HG03097 (cell line): Measurements from ENCODE around the gene UBA52.
"Not testable (repeated sequence)": the region's sequence is repeated elsewhere in the genome, so short reads cannot be mapped to it uniquely, and the experiment has no call there.

ENCODE experiments used
- ATAC-seq: cut with Tn5 transposase; IDR thresholded peaks from one replicate; pipeline ENCODE4 v1.9.1; 2021; ENCODE audit not compliant: unreplicated experiment, low FRiP score

UBA52 gene

DNA sequence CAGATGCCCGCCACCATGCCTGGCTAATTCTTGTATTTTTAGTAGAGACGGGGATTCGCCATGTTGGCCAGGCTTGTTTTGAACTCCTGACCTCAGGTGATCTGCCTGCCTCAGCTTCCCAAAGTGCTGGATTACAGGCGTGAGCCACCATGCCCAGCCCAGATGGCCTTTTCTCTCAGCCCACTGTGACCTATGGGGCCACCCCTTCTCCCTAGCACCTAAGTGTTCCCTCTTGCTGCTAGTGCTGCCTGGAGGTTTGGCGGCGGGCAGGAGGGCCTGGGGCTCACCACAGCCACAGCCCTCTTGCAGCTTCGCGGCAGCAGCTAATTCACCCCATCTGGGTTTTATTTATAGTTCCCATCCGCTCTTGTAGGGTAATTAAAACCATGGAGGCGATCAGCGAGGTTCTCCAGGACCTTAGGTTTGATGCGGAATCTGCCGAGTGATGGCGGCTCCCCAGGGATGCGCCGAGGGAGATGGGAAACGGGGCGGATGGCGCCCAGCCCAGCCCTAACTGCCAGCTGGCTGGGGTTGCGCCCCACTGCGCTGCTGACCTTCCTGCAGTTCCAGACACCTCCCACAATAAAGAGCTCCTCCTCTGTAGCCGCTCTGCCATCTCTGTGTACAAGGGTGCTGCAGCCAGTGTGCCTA lies 20.2 kb downstream of the UBA52 start:
- ATAC-seq = no peak

DNA sequence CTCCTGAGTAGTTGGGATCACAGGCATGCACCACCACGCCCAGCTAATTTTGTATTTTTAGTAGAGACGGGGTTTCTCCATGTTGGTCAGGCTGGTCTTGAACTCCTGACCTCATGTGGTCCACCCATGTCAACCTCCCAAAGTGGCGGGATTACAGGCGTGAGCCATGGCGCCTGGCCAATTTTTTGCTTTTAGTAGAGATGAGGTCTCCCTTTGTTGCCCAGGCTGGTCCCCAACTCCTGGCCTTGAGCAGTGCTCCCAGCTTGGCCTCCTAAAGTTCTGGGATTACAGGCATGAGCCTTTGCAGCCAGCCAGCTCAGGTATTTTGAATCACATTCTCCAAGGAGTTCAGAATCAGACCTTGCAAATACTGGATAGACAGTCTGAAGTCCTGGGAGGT lies 21.1 kb downstream of the UBA52 start:
- not testable (repeated sequence) for ATAC-seq

DNA sequence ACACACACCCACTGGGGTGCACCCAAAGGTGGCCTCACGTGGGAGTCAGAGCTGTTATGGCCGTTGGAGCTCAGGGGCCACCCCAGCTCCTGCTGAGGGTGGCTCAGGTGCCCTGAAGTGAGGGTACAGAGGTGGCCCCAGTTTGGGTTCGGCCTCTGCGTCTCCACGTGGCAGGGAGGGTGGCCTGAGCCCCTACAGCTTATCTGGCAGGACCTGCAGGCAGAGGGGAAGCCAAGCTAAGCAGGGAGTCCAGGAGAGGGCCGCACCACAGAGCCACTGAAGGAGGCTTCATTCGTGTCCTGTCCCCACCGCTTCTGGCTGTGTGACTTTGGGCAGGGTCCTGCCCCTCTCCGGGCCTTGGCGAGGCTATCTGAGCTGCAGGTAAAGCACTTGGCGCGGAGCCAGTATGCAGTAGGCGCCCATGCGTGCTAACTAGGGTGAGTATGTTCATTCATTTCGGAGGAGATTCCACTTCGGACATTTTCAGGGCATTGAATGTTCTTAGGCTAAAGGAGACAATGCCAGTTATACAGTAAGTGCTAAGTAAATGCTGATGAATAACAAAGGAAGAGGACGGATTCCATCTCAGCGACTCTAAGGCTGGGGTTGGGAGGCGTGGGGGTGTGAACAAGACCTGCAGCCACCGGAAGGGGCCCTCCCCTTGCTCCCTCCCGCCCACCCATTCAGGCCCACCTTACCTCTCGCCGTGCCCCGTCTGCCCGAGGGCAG lies 21.9 kb downstream of the UBA52 start:
- no peak for ATAC-seq

DNA sequence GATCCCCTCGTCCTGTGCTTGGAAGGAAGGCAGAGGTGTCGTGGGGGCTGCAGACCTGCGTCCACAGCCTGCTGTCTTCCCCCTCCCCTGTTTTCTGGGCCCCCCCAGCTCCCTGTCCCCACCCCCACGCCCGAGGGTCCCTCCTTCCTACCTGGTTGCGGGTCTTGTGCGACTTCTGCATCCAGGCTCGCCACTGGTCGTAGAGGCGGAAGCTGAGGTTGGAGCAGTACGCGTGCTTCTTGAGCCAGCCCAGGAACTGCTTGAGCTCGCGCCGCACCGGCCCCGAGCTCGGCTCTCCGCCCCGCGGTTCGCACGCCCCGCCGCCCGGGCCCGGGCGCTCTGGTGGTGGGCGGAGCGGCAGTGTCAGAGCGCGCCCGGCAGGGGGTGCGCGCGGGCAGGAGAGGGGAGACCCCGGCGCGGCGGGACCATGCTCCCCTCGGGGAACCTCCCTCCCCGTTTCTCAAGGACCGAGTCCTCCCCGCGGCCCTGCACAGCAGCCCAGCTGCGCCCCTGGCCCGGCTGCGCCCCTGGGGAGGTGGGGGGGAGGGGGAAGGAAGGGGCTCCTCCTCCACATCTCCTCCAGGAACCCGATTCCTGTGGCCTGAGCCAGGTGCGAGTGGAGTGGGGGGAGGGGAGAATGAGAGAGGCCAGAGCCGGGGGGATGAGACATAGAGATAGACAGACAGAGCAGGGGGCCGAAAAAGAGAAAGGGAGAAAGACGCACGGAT lies 22.6 kb downstream of the UBA52 start:
- ATAC-seq = no peak

DNA sequence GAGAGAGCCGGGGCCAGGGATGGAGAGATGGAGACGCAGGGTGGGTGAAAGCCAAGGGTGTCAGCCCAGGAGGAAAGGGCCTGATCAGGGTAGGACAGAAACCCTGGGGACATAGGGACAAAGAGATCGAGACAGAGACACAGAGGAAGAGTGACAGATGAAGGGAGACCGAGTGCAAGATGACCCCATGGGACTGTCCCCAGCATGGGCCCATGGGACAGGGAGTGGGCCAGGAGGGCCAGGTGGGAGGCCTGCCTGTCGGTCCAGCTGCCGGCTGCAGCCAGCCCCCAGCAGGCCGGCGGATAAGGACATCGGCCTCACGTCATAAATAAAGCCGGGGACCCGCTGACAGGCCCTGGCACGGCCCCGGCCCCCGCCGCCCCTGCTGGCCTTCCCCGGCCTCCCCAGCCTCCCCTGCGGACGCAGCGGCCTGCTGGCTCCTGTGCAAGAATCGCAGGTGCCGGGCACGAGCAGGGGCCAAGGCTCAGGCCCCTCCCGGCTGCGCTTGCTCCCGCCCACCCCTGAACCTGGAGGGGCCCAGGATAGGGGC lies 23.2 kb downstream of the UBA52 start:
- no peak for ATAC-seq

DNA sequence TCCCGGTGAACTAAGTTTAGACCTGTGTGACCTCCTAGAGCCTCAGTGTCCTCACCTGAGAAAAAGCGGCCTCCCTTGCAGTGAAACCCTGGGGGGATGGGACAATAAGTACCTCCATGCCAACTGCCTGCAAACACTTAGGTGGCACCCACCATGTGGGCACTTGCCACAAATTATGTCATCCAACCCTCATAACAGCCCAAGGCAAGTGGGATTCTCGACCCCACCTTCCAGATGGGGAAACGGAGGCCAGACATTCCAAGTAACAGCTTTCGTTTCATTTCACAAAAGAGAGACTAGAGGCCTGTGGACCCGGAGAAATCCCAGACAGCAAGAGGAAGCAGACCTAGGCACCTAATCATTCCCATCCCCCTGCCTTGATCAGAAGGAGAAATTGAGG lies 23.8 kb downstream of the UBA52 start:
- ATAC-seq = no peak

DNA sequence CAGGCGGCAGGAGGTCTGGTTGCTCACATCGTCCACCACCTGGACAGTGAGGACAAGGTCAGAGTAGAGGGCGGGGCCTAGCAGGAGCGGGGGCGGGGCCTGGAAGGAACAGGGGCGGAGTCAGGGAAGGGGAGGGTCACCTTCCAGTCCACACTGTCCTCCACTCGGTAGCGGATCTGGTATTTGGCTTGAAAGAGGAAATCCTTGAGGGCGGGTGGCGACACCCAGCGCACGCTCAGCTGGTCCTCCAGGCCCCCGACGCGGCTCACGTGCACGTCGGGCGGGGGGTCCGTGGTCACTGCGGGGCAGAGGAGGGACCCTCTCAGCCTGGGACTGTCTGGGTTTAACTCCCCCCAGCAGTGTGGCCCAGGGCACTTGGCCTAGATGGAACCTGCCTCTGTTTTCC lies 25.1 kb downstream of the UBA52 start:
- no peak for ATAC-seq

DNA sequence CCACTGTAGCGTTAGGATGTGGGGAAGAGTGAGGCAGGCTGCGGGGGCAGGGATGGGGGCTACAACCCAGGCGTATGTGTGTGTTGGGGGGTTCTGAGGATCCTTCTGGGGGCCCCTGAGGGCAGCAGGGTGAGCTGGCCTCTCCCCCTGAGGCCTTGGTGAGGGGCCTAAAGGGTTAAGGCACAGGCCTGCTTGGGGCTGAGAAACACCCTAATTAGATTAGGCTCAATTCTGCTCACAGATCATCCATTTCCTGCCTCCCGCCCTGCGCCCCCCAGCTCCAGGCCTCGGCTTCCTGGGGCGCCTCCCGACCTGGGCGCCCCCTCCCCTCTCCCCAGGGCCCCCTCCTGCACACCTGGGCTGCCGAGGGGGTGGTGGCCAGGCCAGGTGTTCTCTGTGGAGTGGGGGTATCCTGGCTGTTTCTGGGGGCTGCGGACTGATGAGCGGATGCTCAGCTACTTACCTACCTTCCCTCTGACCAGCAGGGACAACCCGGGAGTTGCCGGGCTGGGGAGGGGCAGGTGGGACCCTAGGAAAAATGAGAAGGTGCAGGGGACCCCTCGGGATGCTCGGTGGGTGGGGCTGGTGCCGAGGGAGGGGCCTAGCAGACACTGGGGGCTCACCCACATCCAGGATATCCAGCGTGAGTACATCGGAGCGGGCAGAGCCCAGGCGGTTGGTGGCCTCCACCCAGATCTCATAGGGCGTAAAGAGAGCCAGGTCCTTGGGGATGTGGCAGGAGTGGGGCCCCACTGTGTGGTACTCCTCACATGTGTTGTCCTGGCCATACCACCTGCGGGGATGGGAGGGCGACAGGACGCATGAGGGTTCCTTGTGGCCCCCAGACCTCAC lies 26.4 kb downstream of the UBA52 start:
- no peak for ATAC-seq

DNA sequence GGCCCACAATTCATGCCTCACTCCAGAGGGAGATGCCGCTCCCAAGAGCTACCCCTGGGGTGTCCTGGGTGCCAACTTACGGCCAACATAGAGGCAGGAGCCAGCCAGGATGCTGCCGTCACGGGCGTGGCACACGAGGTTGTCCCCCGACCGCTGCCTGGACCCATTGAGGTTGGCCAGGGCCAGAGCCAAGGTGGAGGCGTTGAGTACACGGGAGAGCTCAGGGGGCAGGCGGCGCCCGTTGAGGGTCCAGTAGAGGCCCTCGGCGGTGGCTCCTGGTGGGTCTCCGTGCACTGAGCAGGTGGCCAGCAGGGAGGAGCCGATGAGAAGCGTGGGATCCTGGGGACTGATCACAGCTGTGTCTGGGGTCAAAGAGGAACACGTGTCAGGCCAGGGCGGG lies 27.8 kb downstream of the UBA52 start:
- ATAC-seq = no peak

DNA sequence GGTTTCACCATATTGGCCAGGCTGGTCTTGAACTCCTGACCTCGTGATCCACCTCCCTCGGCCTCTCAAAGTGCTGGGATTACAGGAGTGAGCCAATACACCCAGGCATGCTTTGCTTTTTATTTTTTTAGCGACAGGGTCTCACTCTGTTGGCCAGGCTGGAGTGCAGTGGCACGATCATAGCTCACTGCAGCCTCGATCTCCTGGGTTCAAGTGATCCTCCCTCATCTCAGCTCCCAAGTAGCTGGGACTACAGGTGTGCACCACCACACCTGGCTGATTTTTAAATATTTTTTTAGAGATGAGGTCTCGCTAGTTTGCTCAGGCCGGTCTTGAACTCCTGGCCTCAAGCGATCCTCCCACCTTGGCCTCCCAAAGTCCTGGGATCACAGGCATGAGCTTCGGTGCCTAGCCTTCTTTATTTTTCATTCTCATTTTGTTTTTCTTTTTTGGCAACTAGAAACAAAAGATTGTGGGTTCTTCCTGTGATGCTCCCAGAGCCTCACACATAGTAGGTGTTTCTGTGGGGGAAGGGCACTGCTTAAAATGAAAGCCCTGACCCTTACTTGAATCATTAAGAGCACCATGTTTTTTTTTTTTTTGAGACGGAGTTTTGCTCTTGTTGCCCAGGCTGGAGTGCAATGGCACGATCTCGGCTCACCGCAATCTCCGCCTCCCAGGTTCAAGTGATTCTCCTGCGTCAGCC lies 29.2 kb downstream of the UBA52 start:
- not testable (repeated sequence) for ATAC-seq

DNA sequence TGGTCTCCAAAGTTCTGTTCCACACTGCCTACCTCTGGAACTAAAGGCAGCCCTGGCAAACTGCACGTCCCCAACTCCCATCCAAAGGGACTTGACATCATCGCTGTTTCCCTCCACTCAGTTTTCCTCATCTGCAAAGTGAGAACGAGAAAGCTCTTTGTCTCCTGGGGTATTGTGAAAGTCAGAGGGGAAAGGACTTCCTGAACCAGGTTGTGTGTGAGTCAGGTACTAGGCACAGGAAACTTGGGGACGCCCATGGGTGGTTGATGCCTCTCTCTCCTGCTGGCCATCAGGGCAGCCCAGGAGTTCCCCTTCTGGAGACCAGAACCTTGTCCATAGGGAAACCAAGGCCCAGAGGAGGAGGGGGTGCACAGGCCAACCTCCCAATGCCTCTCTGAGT lies 30.2 kb downstream of the UBA52 start:
- ATAC-seq = no peak

DNA sequence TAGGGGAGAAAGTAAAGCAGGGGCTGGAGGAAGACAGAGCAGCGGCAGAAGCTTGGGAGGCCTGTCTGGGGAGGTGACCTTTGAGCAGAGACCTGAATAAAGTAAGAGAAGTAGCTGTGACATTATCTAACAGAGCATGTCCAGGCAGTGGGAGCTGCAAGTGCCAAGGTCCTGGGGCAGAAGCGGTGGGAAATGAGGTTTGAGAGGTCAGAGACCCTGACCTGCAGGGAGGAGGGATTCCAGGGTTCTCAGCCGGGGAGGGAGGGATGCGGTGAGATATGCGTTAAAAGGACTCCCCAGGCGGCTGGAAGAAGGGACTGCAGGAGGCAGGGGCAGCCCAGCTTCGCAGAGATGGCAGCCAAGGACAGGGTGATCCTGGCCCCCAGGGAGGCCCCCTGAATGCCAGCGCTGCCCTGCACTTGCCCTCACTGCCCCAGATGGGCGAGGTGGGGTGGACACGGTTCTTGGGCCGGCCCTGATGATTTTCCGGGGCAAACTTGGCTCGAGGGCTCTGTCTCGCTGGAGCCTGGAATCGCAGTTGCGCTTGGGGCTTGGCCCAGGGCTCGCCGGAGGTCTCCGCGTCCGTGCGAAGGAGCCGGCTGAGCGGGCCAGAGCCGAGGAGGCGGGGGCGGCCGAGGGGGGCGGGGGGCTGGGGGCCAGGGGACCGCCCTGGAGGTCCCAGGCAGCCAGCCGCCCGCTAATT lies 31.7 kb downstream of the UBA52 start:
- no peak for ATAC-seq

DNA sequence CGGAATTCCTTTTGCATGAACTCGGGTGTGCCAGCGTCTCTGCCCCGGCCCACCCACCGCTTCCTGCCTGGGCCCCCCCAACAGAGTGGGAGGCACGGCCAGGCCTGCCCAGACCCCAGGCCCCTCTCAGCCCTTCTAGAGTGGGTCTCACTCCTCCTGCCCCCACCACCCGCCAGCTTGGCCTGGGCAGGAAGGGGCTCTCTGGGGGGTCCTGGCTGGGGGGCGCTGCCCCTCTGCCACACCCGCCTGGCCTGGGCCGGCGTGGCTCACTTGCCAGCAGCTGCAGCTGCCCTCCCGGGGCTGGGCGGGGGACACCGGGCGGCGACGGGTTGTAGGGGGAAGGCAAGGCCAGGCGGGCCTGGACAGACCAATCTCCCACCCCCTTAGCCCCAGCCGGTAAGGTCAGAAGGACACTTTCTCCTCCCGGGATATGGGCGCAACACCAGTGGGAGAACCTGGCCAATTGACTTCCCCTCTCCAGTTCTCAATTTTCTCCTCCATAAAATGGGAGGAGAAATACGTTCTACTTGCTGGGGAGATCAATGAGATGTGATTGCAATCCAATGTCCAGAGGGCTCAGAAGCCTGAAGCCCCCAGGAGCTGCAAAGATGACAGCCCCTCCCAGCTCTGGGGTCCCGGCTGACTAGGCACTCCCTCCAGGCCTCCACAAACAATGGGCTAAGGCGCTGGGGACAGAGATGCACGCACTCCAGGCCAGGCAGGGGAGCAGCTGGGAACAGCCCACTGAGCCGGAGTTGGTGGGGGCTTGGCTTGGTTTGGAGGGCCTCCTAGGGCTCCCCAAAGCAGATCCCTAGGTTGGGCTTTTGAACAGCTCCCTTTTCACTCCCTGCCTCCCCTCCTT lies 32.5 kb downstream of the UBA52 start:
- no peak for ATAC-seq

DNA sequence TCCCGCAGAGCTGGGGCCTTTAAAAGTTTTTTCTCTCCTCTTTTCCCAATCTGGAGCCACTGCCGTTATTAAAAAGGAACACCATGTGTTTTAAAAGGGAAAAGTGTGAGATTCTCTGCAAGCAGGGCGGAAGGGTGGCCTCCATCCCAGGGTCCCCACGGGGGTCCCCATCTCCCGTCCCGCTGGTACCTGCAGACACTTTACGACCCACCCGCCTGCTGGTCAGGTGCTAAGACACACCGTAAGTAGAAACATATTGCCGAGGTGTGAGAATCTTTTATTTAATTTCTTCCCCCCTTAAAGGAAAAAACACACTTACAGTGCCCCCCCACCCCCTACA lies 33.1 kb downstream of the UBA52 start:
- ATAC-seq = no peak

DNA sequence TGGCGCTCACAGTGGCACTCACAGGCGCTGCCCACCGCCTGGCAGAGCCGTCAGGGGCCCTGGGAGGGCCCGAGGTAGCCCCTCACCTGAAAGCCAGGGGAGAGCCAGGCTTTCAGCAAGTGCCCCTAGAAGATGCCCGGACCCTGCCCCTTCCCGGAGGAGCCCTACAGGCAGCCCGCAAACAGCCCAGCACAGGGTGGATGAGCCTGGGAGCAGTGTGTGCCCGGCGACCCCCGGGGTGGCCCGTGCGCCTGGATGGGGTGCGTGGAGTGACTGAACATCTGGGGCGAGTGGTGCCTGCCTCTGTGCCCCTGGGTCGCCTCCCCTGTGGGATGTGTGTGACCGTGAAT lies 33.5 kb downstream of the UBA52 start:
- no peak for ATAC-seq

DNA sequence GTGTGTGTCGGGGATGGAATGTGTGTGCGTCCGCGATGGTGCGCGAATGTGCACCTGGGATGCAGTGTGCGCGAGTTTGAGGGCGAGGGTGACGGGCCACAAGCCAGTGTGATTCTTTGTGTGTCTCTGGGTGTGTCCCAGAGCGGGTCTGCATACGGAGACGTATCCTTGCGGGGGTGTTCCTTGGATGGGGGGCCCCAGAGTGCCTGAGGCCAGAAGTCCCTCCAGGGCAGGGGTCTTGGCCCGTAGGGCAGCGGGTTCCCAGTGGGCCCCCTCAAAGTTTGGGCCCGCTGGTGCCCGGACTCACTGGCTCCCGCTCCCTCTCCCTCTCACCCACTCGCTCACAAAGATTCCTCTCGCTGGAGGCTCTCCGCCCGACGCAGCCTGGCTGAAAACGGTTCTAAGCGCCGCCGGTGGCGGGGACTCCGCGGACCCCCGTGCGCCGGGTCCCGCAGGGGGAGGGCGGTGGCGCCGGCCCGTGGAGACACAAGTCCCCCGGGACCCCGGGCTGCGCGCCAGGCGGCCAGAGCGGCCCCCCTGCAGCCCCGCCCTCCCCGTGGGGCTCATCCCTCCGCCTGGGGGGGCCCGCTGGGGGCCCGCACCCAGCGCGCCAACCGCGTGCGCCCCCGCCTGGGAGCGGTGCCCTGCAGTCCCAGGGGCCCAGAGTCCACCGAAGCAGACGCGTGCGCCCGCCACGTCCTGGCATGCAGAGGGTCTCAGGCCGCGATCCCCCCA lies 34.1 kb downstream of the UBA52 start:
- no peak for ATAC-seq

DNA sequence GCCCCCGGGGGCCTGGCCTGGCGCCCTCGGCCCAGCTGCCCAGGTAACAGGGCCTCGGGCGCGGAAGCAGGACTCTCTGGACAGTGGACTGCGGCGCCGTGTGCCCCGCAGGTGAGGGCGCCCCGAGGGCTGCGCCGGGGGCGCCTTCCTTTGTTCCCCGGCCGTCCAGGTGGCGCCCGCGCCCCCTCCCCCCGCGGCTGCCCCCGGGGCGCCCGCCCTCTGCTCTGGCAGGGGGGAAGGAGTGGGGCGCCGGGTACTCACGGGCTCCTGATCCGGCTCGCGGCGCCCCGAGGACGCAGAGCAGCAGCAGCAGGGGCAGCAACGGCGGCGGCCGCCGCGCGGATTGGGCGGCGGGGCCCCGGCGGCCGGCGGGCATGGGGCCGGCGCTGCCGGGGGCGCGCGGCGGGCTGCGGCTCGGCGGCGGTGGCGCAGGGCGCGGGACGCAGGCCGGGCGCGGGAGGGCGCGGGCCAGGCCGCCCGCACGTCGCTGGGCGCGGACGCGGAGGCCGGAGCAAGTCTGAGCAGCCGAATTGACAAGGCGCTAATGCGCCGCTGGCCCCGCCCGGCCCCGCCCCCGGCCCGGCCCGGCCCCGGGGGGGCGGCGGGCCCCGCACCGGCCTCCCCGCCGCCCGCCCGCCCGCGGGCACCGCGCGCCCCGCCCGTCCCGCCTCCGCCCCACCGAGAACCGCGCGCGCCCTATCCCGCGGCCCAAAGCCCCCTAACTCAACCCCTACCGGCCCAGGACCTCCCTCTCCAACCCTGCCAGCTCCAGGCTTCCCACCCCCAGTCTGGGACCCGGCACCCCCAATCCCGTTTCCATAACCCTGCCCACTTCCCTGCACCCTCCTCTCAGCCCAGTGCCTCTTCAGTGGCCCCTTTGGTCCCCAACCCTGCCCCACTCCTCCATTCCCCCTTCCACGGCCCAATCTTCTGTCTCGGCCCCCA lies 34.9 kb downstream of the UBA52 start, which contains the start of gene CRLF1:
Gene CRLF1 (minus strand): TSS at position 519 of the 945 bp plus-strand sequence. CDS start 143 bp downstream, at position 376.
- ATAC-seq = no peak
